ENCODE measurements around the gene RAET1G.

Gene RAET1G

GRCh38 chr6:149935668-149936067 is 12.7 kb upstream of the RAET1G start:
- WGBS (ENCODE audit: extremely low coverage, insufficient coverage, low lambda C conversion rate): no CpG with 5 or more reads among the region's 2 CpGs
- Histone ChIP-seq H3K79me2 (ENCODE audit: control insufficient read depth, insufficient read depth, low read length) (no peaks in the 10 kb centered on the region), H4K8ac (ENCODE audit: low read depth, low read length) (no peak overlapping the region), H3K27me3 (ENCODE audit: insufficient read depth, low read length, poor library complexity) (peaks cover 36% of the 10 kb centered on the region), H3K23ac (ENCODE audit: low read length) (no peak overlapping the region), H3K79me1 (ENCODE audit: low read length) (no peaks in the 10 kb centered on the region), H2BK120ac (ENCODE audit: low read depth, low read length) (no peak overlapping the region), H3K56ac (ENCODE audit: low read length) (no peak overlapping the region), H3K18ac (ENCODE audit: low read length) (no peak overlapping the region), H3K36me3 (ENCODE audit: control insufficient read depth, insufficient read depth, low read length) (no peaks in the 10 kb centered on the region), H3K4ac (ENCODE audit: low read depth, low read length) (no peak overlapping the region), H2BK5ac (ENCODE audit: low read length) (no peak overlapping the region), H3K9ac (ENCODE audit: low read length) (no peak overlapping the region), H3K4me1 (ENCODE audit: control insufficient read depth, low read depth, low read length) (no peaks in the 10 kb centered on the region), H2AK5ac (ENCODE audit: low read length) (no peak overlapping the region), H4K5ac (ENCODE audit: low read length) (no peak overlapping the region), H3K4me3 (ENCODE audit: low read length) (no peak overlapping the region), H3K27ac (ENCODE audit: low read depth, low read length) (no peak overlapping the region), H3K4me2 (ENCODE audit: low read length) (no peak overlapping the region), H2BK15ac (replicated peaks; ENCODE audit: low read depth) (no peak overlapping the region)
- no peak for DNase-seq

GRCh38 chr6:149935246-149935645 is 12.3 kb upstream of the RAET1G start:
- H3K4me3 ChIP-seq (ENCODE audit: low read length): no peak overlapping the region
- no CpG with 5 or more reads among the region's 4 CpGs for whole genome bisulfite sequencing (ENCODE audit: extremely low coverage, insufficient coverage, low lambda C conversion rate)
- H2BK5ac ChIP-seq (ENCODE audit: low read length): no peak overlapping the region
- no peak overlapping the region for H3K4me2 ChIP-seq (ENCODE audit: low read length)
- H3K27ac ChIP-seq (ENCODE audit: low read depth, low read length): no peak overlapping the region
- no peak overlapping the region for H3K4ac ChIP-seq (ENCODE audit: low read depth, low read length)
- no peak overlapping the region for H2BK120ac ChIP-seq (ENCODE audit: low read depth, low read length)
- no peak overlapping the region for H4K8ac ChIP-seq (ENCODE audit: low read depth, low read length)
- no peak overlapping the region for H3K18ac ChIP-seq (ENCODE audit: low read length)
- H3K4me1 ChIP-seq (ENCODE audit: control insufficient read depth, low read depth, low read length): no peaks in the 10 kb centered on the region
- no peak for DNase-seq
- H3K79me2 ChIP-seq (ENCODE audit: control insufficient read depth, insufficient read depth, low read length): no peaks in the 10 kb centered on the region
- no peaks in the 10 kb centered on the region for H3K79me1 ChIP-seq (ENCODE audit: low read length)
- no peaks in the 10 kb centered on the region for H3K36me3 ChIP-seq (ENCODE audit: control insufficient read depth, insufficient read depth, low read length)
- H4K5ac ChIP-seq (ENCODE audit: low read length): no peak overlapping the region
- no peak overlapping the region for H2AK5ac ChIP-seq (ENCODE audit: low read length)
- no peak overlapping the region for H2BK15ac ChIP-seq (replicated peaks; ENCODE audit: low read depth)
- H3K23ac ChIP-seq (ENCODE audit: low read length): no peak overlapping the region
- no peak overlapping the region for H3K56ac ChIP-seq (ENCODE audit: low read length)
- H3K9ac ChIP-seq (ENCODE audit: low read length): no peak overlapping the region
- peaks cover 31% of the 10 kb centered on the region for H3K27me3 ChIP-seq (ENCODE audit: insufficient read depth, low read length, poor library complexity)

- no peak overlapping the region for H4K5ac ChIP-seq (ENCODE audit: low read length)
- H3K9ac ChIP-seq (ENCODE audit: low read length): no peak overlapping the region
- no peak overlapping the region for H2BK5ac ChIP-seq (ENCODE audit: low read length)
- no peaks in the 10 kb centered on the region for H3K79me2 ChIP-seq (ENCODE audit: control insufficient read depth, insufficient read depth, low read length)
- H3K4me2 ChIP-seq (ENCODE audit: low read length): no peak overlapping the region
- no peak overlapping the region for H3K4me3 ChIP-seq (ENCODE audit: low read length)
- H3K79me1 ChIP-seq (ENCODE audit: low read length): no peaks in the 10 kb centered on the region
- no peak overlapping the region for H2BK120ac ChIP-seq (ENCODE audit: low read depth, low read length)
- H3K56ac ChIP-seq (ENCODE audit: low read length): no peak overlapping the region
- no peak overlapping the region for H2BK15ac ChIP-seq (replicated peaks; ENCODE audit: low read depth)
- no peak overlapping the region for H3K27ac ChIP-seq (ENCODE audit: low read depth, low read length)
- no peaks in the 10 kb centered on the region for H3K4me1 ChIP-seq (ENCODE audit: control insufficient read depth, low read depth, low read length)
- WGBS (ENCODE audit: extremely low coverage, insufficient coverage, low lambda C conversion rate): no CpG with 5 or more reads among the region's 11 CpGs
- H3K4ac ChIP-seq (ENCODE audit: low read depth, low read length): no peak overlapping the region
- no peaks in the 10 kb centered on the region for H3K36me3 ChIP-seq (ENCODE audit: control insufficient read depth, insufficient read depth, low read length)
- H2AK5ac ChIP-seq (ENCODE audit: low read length): no peak overlapping the region
- peak; percentile 73 for DNase-seq
- H3K23ac ChIP-seq (ENCODE audit: low read length): no peak overlapping the region
- no peak overlapping the region for H4K8ac ChIP-seq (ENCODE audit: low read depth, low read length)
- H3K27me3 ChIP-seq (ENCODE audit: insufficient read depth, low read length, poor library complexity): peaks cover 26% of the 10 kb centered on the region
- no peak overlapping the region for H3K18ac ChIP-seq (ENCODE audit: low read length)
These were observed 11.6 kb upstream of the RAET1G start for GRCh38 chr6:149934249-149935156.

DNA sequence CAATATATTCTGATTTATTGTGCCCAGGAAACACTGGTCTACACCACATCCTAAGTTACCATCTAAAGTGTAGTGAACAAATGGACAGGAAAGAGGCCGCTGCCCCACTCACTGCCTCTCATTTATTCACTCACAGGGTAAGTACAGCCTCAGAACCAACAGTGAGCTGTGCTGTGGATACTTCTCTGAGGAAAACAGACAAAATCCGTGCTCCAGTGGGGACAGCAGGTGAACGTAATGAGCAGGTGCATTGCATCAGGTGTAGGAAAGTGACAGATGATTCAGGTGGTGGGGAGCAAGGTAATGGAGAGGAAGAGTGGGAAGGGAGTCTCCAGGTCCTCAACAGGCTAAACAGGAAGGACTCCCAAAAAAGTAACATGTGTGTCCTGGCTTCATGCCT is 10.5 kb upstream of the RAET1G start:
- DNase-seq: no peak
- H3K4me2 ChIP-seq (ENCODE audit: low read length): no peak overlapping the region
- no peak overlapping the region for H2BK15ac ChIP-seq (replicated peaks; ENCODE audit: low read depth)
- peaks cover 15% of the 10 kb centered on the region for H3K27me3 ChIP-seq (ENCODE audit: insufficient read depth, low read length, poor library complexity)
- H2BK120ac ChIP-seq (ENCODE audit: low read depth, low read length): no peak overlapping the region
- H3K36me3 ChIP-seq (ENCODE audit: control insufficient read depth, insufficient read depth, low read length): no peaks in the 10 kb centered on the region
- H3K56ac ChIP-seq (ENCODE audit: low read length): no peak overlapping the region
- no peak overlapping the region for H3K27ac ChIP-seq (ENCODE audit: low read depth, low read length)
- H3K18ac ChIP-seq (ENCODE audit: low read length): no peak overlapping the region
- H3K23ac ChIP-seq (ENCODE audit: low read length): no peak overlapping the region
- H3K9ac ChIP-seq (ENCODE audit: low read length): no peak overlapping the region
- H3K4ac ChIP-seq (ENCODE audit: low read depth, low read length): no peak overlapping the region
- no peak overlapping the region for H3K4me3 ChIP-seq (ENCODE audit: low read length)
- H2AK5ac ChIP-seq (ENCODE audit: low read length): no peak overlapping the region
- no peaks in the 10 kb centered on the region for H3K79me1 ChIP-seq (ENCODE audit: low read length)
- H2BK5ac ChIP-seq (ENCODE audit: low read length): no peak overlapping the region
- no peaks in the 10 kb centered on the region for H3K4me1 ChIP-seq (ENCODE audit: control insufficient read depth, low read depth, low read length)
- WGBS (ENCODE audit: extremely low coverage, insufficient coverage, low lambda C conversion rate): no CpG with 5 or more reads among the region's 3 CpGs
- H4K8ac ChIP-seq (ENCODE audit: low read depth, low read length): no peak overlapping the region
- no peaks in the 10 kb centered on the region for H3K79me2 ChIP-seq (ENCODE audit: control insufficient read depth, insufficient read depth, low read length)
- no peak overlapping the region for H4K5ac ChIP-seq (ENCODE audit: low read length)

DNA sequence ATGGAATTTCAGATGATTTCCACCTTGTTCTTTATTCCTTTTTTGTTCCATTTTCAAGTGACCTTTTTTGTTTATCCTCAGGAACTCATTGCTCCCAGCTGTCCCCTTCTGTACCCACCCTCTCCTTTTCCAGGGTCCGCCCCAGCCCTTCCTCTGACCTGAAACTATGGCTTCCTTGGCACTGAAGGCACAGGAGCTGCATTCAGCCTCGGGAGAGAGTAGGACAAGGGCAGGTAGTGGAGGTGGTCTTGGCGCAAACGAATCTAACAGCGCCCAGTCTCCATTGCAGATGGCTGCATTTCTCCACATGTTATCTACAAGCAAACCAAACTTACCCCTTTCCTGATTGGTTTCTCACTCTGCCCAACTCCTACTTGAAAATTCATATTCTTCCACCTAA is 10.1 kb upstream of the RAET1G start:
- H2AK5ac ChIP-seq (ENCODE audit: low read length): no peak overlapping the region
- no peak overlapping the region for H3K23ac ChIP-seq (ENCODE audit: low read length)
- no peak overlapping the region for H4K5ac ChIP-seq (ENCODE audit: low read length)
- H3K4me3 ChIP-seq (ENCODE audit: low read length): no peak overlapping the region
- H3K79me1 ChIP-seq (ENCODE audit: low read length): no peaks in the 10 kb centered on the region
- peaks cover 12% of the 10 kb centered on the region for H3K27me3 ChIP-seq (ENCODE audit: insufficient read depth, low read length, poor library complexity)
- no peak overlapping the region for H2BK120ac ChIP-seq (ENCODE audit: low read depth, low read length)
- DNase-seq: no peak
- H3K9ac ChIP-seq (ENCODE audit: low read length): no peak overlapping the region
- no peaks in the 10 kb centered on the region for H3K4me1 ChIP-seq (ENCODE audit: control insufficient read depth, low read depth, low read length)
- no peak overlapping the region for H3K18ac ChIP-seq (ENCODE audit: low read length)
- H3K56ac ChIP-seq (ENCODE audit: low read length): no peak overlapping the region
- no peak overlapping the region for H3K4ac ChIP-seq (ENCODE audit: low read depth, low read length)
- no peaks in the 10 kb centered on the region for H3K36me3 ChIP-seq (ENCODE audit: control insufficient read depth, insufficient read depth, low read length)
- H4K8ac ChIP-seq (ENCODE audit: low read depth, low read length): no peak overlapping the region
- no peak overlapping the region for H2BK15ac ChIP-seq (replicated peaks; ENCODE audit: low read depth)
- no CpG with 5 or more reads among the region's 5 CpGs for WGBS (ENCODE audit: extremely low coverage, insufficient coverage, low lambda C conversion rate)
- no peak overlapping the region for H3K4me2 ChIP-seq (ENCODE audit: low read length)
- H3K79me2 ChIP-seq (ENCODE audit: control insufficient read depth, insufficient read depth, low read length): no peaks in the 10 kb centered on the region
- no peak overlapping the region for H3K27ac ChIP-seq (ENCODE audit: low read depth, low read length)
- H2BK5ac ChIP-seq (ENCODE audit: low read length): no peak overlapping the region

GRCh38 chr6:149931501-149931900 is 8.6 kb upstream of the RAET1G start:
- Histone ChIP-seq H3K4ac (ENCODE audit: low read depth, low read length) (no peak overlapping the region), H2AK5ac (ENCODE audit: low read length) (no peak overlapping the region), H3K36me3 (ENCODE audit: control insufficient read depth, insufficient read depth, low read length) (no peaks in the 10 kb centered on the region), H2BK120ac (ENCODE audit: low read depth, low read length) (no peak overlapping the region), H4K5ac (ENCODE audit: low read length) (no peak overlapping the region), H3K56ac (ENCODE audit: low read length) (no peak overlapping the region), H2BK15ac (replicated peaks; ENCODE audit: low read depth) (no peak overlapping the region), H3K4me3 (ENCODE audit: low read length) (no peak overlapping the region), H3K27ac (ENCODE audit: low read depth, low read length) (no peak overlapping the region), H3K18ac (ENCODE audit: low read length) (no peak overlapping the region), H4K8ac (ENCODE audit: low read depth, low read length) (no peak overlapping the region), H3K79me1 (ENCODE audit: low read length) (no peaks in the 10 kb centered on the region), H3K4me2 (ENCODE audit: low read length) (no peak overlapping the region), H3K79me2 (ENCODE audit: control insufficient read depth, insufficient read depth, low read length) (no peaks in the 10 kb centered on the region), H3K4me1 (ENCODE audit: control insufficient read depth, low read depth, low read length) (no peaks in the 10 kb centered on the region), H2BK5ac (ENCODE audit: low read length) (no peak overlapping the region), H3K9ac (ENCODE audit: low read length) (no peak overlapping the region), H3K27me3 (ENCODE audit: insufficient read depth, low read length, poor library complexity) (peaks cover 3% of the 10 kb centered on the region), H3K23ac (ENCODE audit: low read length) (no peak overlapping the region)
- WGBS (ENCODE audit: extremely low coverage, insufficient coverage, low lambda C conversion rate): no CpG with 5 or more reads among the region's 6 CpGs
- DNase-seq: no peak

All from mesendoderm (in vitro differentiated cells).